Esophagus squamous epithelium (tissue), 5 donors: ENCODE measurements around the gene ABHD2. TPM values are rescaled to one million over a fixed set of nuclear protein-coding genes. Genes with fewer than 3 reads are reported as not detected.

Experiments used
- DNase-seq: peaks from one replicate; lab custom pipeline; 2025; lab: John Stamatoyannopoulos, UW
- H3K27ac ChIP-seq, 4 donors: fragments of 200-600 bp; sonication (generic); one replicate each; pipeline ENCODE4 v1.5.1; 2016 to 2019; ENCODE audit warnings: mild to moderate bottlenecking in 1 of 4
- H3K27me3 ChIP-seq, 4 donors: fragments of 200-600 bp; sonication (generic); 1 replicate in 3 of 4; 2 replicates in 1 of 4; pipeline versions ENCODE4 v1.5.1 to v1.6.0; 2017 to 2021; ENCODE audit warnings: antibody characterized with exemption in 1 of 4
- H3K36me3 ChIP-seq, 3 donors: fragments of 200-600 bp; sonication (generic); one replicate each; pipeline ENCODE4 v1.5.1; 2016 to 2019
- H3K4me1 ChIP-seq, 3 donors: fragments of 200-600 bp; sonication (generic); one replicate each; pipeline ENCODE4 v1.5.1; 2017 to 2019
- H3K4me3 ChIP-seq, 4 donors: fragments of 200-600 bp; sonication (generic); 1 replicate in 3 of 4; 2 replicates in 1 of 4; pipeline ENCODE4 v1.5.1; 2016 to 2019; ENCODE audit warnings: mild to moderate bottlenecking in 2 of 4, moderate library complexity in 1 of 4
- H3K9me3 ChIP-seq, 3 donors: fragments of 200-600 bp; sonication (generic); one replicate each; pipeline ENCODE4 v1.5.1; 2016 to 2019
- CTCF ChIP-seq, 6 experiments: fragments of 450-650 bp in 4 of 6; fragments of 200-600 bp in 2 of 6; sonication (generic) in 2 of 6; IDR thresholded peaks; one replicate each; pipeline ENCODE4 v1.5.1; 2016 to 2019; ENCODE audit warnings: antibody characterized with exemption in 6 of 6, mild to moderate bottlenecking in 4 of 6, moderate library complexity in 4 of 6
- POLR2A ChIP-seq, 4 donors: fragments of 450-650 bp; IDR thresholded peaks; one replicate each; pipeline ENCODE4 v1.6.1; 2017; ENCODE audit warnings: antibody characterized with exemption in 4 of 4, mild to moderate bottlenecking in 4 of 4, moderate library complexity in 3 of 4
- whole genome bisulfite sequencing, 2 donors: methylation state at CpG; one replicate each; pipeline ENCODE4 v1.1.5; 2018; 5-methylcytosine and 5-hydroxymethylcytosine counted together
- intact Hi-C: fragments of 100-400 bp; cut with DNase I; formaldehyde crosslinking; loops from one replicate; pipeline ENCODE4 v1.15.0; 2022
- total RNA-seq, 4 donors: library from RNA; depleted of rRNA; stranded (reverse); fragments of >200 nt; gene quantifications; one replicate each; pipeline ENCODE4 v1.1.0, GENCODE V29; 2016
- donor health status: DM: yes; HTN: yes; CAD: no.

The ABHD2 gene
- total RNA-seq, 4 donors from 2014 or later, result 31.0 to 49.3 (median 35.3) TPM

GRCh38 chr15:89114990-89115389 is 26.7 kb downstream of the ABHD2 start:
- H3K36me3 ChIP-seq, result peaks cover 0 to 44% (median 0%) of the 10 kb centered on the region in 3 donors
- no peaks in the 10 kb centered on the region for H3K27me3 ChIP-seq
- no peak for DNase-seq
- WGBS, 2 donors, result 44 to 58% methylated on average over 3 of the region's 3 CpGs
- H3K9me3 ChIP-seq, result no peaks in the 10 kb centered on the region
- intact Hi-C loops, result no loop called here
- H3K27ac ChIP-seq, result peak overlapping the region; percentile 50 to 94 (median 82)
- H3K4me1 ChIP-seq, result peaks cover 11 to 86% (median 45%) of the 10 kb centered on the region in 3 donors
- H3K4me3 ChIP-seq, result no peak overlapping the region
- no peak for TF ChIP-seq CTCF (IDR thresholded peaks at IDR 0.05)
- no peak for TF ChIP-seq POLR2A (IDR thresholded peaks at IDR 0.05)

GRCh38 chr15:89115547-89115946 is 27.3 kb downstream of the ABHD2 start:
- Histone ChIP-seq H3K9me3 (no peaks in the 10 kb centered on the region), H3K36me3 (peaks cover 0 to 44% (median 0%) of the 10 kb centered on the region in 3 donors), H3K27me3 (no peaks in the 10 kb centered on the region), H3K4me1 (peaks cover 11 to 91% (median 48%) of the 10 kb centered on the region in 3 donors), H3K4me3 (no peak overlapping the region), H3K27ac (peak overlapping the region; percentile 50 to 94 (median 82))
- WGBS, 2 donors, result 55 to 72% methylated on average over 5 of the region's 5 CpGs
- TF ChIP-seq POLR2A (IDR thresholded peaks at IDR 0.05) (no peak), CTCF (IDR thresholded peaks at IDR 0.05) (no peak)
- no peak for DNase-seq
- intact Hi-C loops, result no loop called here

GRCh38 chr15:89116404-89116803 is 28.1 kb downstream of the ABHD2 start:
- no peak for DNase-seq
- H3K27me3 ChIP-seq, result no peaks in the 10 kb centered on the region
- no peak for TF ChIP-seq POLR2A (IDR thresholded peaks at IDR 0.05)
- no peak for TF ChIP-seq CTCF (IDR thresholded peaks at IDR 0.05)
- 78 to 85% methylated on average over 4 to 6 of the region's 7 CpGs for WGBS, 2 donors
- peak overlapping the region; percentile 50 to 94 (median 82) for H3K27ac ChIP-seq
- intact Hi-C loops, result no loop called here
- H3K4me3 ChIP-seq, result no peak overlapping the region
- H3K9me3 ChIP-seq, result no peaks in the 10 kb centered on the region
- H3K4me1 ChIP-seq, result peaks cover 11 to 98% (median 56%) of the 10 kb centered on the region in 3 donors
- peaks cover 0 to 44% (median 0%) of the 10 kb centered on the region in 3 donors for H3K36me3 ChIP-seq

GRCh38 chr15:89117790-89118189 is 29.5 kb downstream of the ABHD2 start:
- H3K36me3 ChIP-seq, result peaks cover 0 to 51% (median 0%) of the 10 kb centered on the region in 3 donors
- intact Hi-C loops, result no loop called here
- TF ChIP-seq POLR2A (IDR thresholded peaks at IDR 0.05), result no peak
- TF ChIP-seq CTCF (IDR thresholded peaks at IDR 0.05), result no peak
- no peak for DNase-seq
- peaks cover 9 to 98% (median 54%) of the 10 kb centered on the region in 3 donors for H3K4me1 ChIP-seq
- no peaks in the 10 kb centered on the region for H3K27me3 ChIP-seq
- 81 to 88% methylated on average over 2 to 3 of the region's 3 CpGs for WGBS, 2 donors
- no peak overlapping the region for H3K4me3 ChIP-seq
- H3K27ac ChIP-seq, result peak overlapping the region in 3 of 4 donors; percentile 84 to 94 (median 87)
- H3K9me3 ChIP-seq, result no peaks in the 10 kb centered on the region

GRCh38 chr15:89118481-89118989 is 30.3 kb downstream of the ABHD2 start:
- H3K4me1 ChIP-seq, result peaks cover 10 to 96% (median 50%) of the 10 kb centered on the region in 3 donors
- H3K9me3 ChIP-seq, result no peaks in the 10 kb centered on the region
- peaks cover 0 to 58% (median 0%) of the 10 kb centered on the region in 3 donors for H3K36me3 ChIP-seq
- intact Hi-C loops, result no loop called here
- H3K27me3 ChIP-seq, result no peaks in the 10 kb centered on the region
- H3K27ac ChIP-seq, result peak overlapping the region; percentile 82 to 94 (median 86)
- no peak for DNase-seq
- 69 to 83% methylated on average over 2 of the region's 2 CpGs for WGBS, 2 donors
- H3K4me3 ChIP-seq, result no peak overlapping the region
- TF ChIP-seq POLR2A (IDR thresholded peaks at IDR 0.05) (no peak), CTCF (IDR thresholded peaks at IDR 0.05) (no peak)
